GM12864 (cell line): ENCODE results near the gene ALPP.

Experiments
- DNase-seq: peaks from one replicate; pipeline ENCODE4 v3.0.0-alpha.2; 2011; ENCODE audit warnings: low read depth
- H3K4me3 ChIP-seq: 2 replicates; pipeline ENCODE4 v1.5.1; 2011; ENCODE audit warnings: mild to moderate bottlenecking, low read depth, low read length, control low read depth
- CTCF ChIP-seq: IDR thresholded peaks from 2 replicates; pipeline ENCODE4 v1.5.1; 2011; ENCODE audit warnings: low read depth, mild to moderate bottlenecking, moderate library complexity, low read length, control low read depth, inconsistent platforms; ENCODE audit errors: missing control alignments

Gene ALPP

GRCh38 chr2:232351686-232352510 lies 26.7 kb upstream of the ALPP start:
- H3K4me3 ChIP-seq: no peak overlapping the region
- TF ChIP-seq CTCF: no peak
- DNase-seq: no peak

GRCh38 chr2:232352511-232353091 lies 25.9 kb upstream of the ALPP start:
- TF ChIP-seq CTCF: no peak
- no peak overlapping the region for H3K4me3 ChIP-seq
- DNase-seq: no peak

GRCh38 chr2:232353096-232353495 lies 25.5 kb upstream of the ALPP start:
- TF ChIP-seq CTCF: no peak
- DNase-seq: no peak
- no peak overlapping the region for H3K4me3 ChIP-seq

GRCh38 chr2:232353660-232354059 lies 24.9 kb upstream of the ALPP start:
- DNase-seq: no peak
- no peak overlapping the region for H3K4me3 ChIP-seq
- no peak for TF ChIP-seq CTCF

GRCh38 chr2:232354069-232354468 lies 24.5 kb upstream of the ALPP start:
- TF ChIP-seq CTCF: no peak
- no peak for DNase-seq
- no peak overlapping the region for H3K4me3 ChIP-seq

- DNase-seq: no peak
- no peak for TF ChIP-seq CTCF
- H3K4me3 ChIP-seq: no peak overlapping the region
Measured at GRCh38 chr2:232361646-232362045, 16.9 kb upstream of the ALPP start.
